ENCODE measurements around the gene NENF.
"Not testable (repeated sequence)": the region's sequence is repeated elsewhere in the genome, so short reads cannot be mapped to it uniquely, and the experiment has no call there.

GRCh38 chr1:212480711-212481437 lies 48.2 kb downstream of the NENF start:
- not testable (repeated sequence) for TF ChIP-seq CTCF, POLR2A (IDR thresholded peaks at IDR 0.05)
